A673 (cell line): ENCODE results near the gene ATP5ME.

Source experiments
- EZH2 ChIP-seq: fragments of 200-600 bp; sonication (generic); IDR thresholded peaks from 2 replicates; pipeline ENCODE4 v1.6.1; 2017; ENCODE audit warnings: borderline replicate concordance, low read depth, mild to moderate bottlenecking, mixed read lengths, antibody characterized with exemption, low read length; ENCODE audit not compliant: poor library complexity, severe bottlenecking
- TF ChIP-seq, protein P1 (sequence below): fragments of 300-800, 200-600 bp; sonication (generic); conservative IDR thresholded peaks from 2 replicates; pipeline ENCODE4 v1.5.1; 2017; ENCODE audit warnings: low read depth, mild to moderate bottlenecking, antibody characterized with exemption, low read length, moderate library complexity, mixed read lengths

DNA sequence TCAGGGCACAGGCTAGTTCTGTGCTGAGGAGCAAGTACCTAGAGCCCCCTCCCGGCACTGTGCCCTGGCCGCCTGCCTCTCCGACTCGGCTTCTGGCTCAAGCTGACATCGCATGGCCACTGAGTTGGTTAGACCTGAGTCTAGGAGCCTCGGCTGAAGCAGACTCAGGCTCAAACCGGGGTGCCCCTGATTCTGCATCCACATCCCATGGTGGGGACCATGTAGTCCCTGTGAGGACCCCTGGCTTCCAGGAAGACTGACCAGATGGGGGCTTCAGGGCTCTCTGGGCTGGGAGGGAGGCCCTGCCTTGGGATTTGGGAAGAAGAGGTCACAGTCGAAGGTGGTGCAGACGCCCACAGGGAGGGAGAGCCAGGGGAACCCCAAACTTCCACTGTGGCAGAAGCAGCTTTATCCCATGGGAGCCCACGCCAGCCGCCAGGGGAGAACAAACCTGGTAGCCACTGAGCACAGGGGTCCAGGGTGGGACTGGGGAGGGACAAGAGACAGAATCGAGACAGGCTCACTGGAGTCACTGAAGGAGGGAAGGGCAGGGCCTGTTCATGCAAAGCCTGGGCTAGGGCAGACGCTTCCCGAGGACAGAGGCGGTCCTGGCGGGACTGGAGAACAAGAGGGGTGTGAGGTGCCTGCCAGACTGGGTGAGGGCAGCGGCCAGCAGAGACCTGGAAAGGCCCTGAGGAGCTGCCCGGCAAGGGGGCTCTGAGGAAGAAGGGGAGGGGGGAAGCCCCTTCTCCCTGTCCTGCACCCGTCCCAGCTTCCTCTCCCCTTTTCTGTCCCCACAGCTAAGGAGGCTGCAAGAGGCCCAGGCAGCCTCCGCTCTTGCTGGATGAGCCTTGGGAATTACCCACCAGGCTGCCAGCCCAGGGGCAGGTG, 47.6 kb downstream of the ATP5ME start:
- TF ChIP-seq, protein P1, sequence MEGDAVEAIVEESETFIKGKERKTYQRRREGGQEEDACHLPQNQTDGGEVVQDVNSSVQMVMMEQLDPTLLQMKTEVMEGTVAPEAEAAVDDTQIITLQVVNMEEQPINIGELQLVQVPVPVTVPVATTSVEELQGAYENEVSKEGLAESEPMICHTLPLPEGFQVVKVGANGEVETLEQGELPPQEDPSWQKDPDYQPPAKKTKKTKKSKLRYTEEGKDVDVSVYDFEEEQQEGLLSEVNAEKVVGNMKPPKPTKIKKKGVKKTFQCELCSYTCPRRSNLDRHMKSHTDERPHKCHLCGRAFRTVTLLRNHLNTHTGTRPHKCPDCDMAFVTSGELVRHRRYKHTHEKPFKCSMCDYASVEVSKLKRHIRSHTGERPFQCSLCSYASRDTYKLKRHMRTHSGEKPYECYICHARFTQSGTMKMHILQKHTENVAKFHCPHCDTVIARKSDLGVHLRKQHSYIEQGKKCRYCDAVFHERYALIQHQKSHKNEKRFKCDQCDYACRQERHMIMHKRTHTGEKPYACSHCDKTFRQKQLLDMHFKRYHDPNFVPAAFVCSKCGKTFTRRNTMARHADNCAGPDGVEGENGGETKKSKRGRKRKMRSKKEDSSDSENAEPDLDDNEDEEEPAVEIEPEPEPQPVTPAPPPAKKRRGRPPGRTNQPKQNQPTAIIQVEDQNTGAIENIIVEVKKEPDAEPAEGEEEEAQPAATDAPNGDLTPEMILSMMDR = no peak
- TF ChIP-seq EZH2 = no peak
